22Rv1 (cell line): ENCODE results near the gene TLX2.

Experiments used
- ZFX ChIP-seq: fragments of 450-650 bp; IDR thresholded peaks from 2 replicates; pipeline ENCODE4 v1.6.1; 2017; ENCODE audit warnings: antibody characterized with exemption, borderline replicate concordance
- TF ChIP-seq, protein P1 (sequence below): fragments of 450-650 bp; IDR thresholded peaks from 2 replicates; pipeline ENCODE4 v1.5.1; 2017; ENCODE audit warnings: mild to moderate bottlenecking

GRCh38 chr2:74515271-74515980, 1.2 kb downstream of the TLX2 start:
- TF ChIP-seq, protein P1, sequence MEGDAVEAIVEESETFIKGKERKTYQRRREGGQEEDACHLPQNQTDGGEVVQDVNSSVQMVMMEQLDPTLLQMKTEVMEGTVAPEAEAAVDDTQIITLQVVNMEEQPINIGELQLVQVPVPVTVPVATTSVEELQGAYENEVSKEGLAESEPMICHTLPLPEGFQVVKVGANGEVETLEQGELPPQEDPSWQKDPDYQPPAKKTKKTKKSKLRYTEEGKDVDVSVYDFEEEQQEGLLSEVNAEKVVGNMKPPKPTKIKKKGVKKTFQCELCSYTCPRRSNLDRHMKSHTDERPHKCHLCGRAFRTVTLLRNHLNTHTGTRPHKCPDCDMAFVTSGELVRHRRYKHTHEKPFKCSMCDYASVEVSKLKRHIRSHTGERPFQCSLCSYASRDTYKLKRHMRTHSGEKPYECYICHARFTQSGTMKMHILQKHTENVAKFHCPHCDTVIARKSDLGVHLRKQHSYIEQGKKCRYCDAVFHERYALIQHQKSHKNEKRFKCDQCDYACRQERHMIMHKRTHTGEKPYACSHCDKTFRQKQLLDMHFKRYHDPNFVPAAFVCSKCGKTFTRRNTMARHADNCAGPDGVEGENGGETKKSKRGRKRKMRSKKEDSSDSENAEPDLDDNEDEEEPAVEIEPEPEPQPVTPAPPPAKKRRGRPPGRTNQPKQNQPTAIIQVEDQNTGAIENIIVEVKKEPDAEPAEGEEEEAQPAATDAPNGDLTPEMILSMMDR = no peak
- TF ChIP-seq ZFX = no peak
